ENCODE measurements around the gene RAPH1. TPM values are rescaled to one million over a fixed set of nuclear protein-coding genes. Genes with fewer than 3 reads are reported as not detected.

Gene RAPH1
- 5.4 to 6.9 TPM (median 6.2 TPM) in 5 replicates for total RNA-seq (2022; extraction: Qiagen RNA extraction)

DNA sequence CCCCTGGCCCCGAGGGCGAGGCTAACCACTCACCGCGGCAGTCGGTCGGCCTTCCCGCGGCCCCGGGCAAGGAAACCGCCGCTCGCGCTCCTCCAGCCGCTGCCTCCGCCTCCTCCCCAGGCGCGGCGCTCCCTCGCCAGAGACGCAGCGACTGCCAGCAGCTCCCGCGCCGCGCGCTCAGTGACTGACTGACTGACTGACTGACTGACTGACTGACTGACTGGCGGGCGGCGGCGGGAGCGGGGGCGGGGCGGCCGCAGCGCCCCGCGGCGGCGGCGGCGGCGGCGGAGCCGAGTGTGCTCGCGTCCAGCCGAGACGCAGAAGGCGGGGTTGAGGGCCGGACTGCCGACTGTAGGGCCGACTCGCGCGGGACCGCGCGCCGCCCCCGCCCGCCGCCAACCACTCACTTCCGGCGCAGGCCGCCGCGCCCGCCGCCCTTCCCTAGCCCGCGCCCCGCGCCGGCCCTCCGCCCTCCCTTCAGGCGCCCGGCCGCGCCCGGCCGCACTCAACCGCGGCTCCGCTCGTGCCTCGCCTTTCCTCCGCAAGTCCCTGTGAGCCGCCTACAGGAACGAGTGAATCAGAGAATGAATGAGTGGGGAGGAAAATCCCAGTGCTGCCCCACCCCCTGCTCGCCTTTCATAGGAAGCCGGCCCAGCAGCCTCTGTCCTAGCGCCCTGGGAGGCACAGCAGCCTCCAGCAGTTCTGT is at the start of gene RAPH1:
RAPH1 (minus strand) TSS at position 224 of the 706 bp plus-strand sequence. CDS start 39,948 bp downstream, outside the sequence.

Other genes with a start within 250 kb of the RAPH1 start
- gene ABI2, start 206.9 kb downstream of the RAPH1 start, total RNA-seq (2022; extraction: Qiagen RNA extraction): 43.5 to 64.5 TPM (median 61.4 TPM) in 5 replicates
- gene CD28, start 171.3 kb upstream of the RAPH1 start, total RNA-seq (2022; extraction: Qiagen RNA extraction): not detected in 5 replicates